Astrocyte (in vitro differentiated cells and primary cell): ENCODE data around the gene PLXNB2. TPM values are rescaled to one million over a fixed set of nuclear protein-coding genes. Genes with fewer than 3 reads are reported as not detected.

ENCODE experiments used
- DNase-seq: peaks from one replicate; pipeline ENCODE4 v3.0.0-alpha.2; 2010; ENCODE audit warnings: low read depth
- FAIRE-seq: peaks from 2 replicates; lab custom pipeline; 2011; peaks lifted over from hg19 to GRCh38; lab: Jason Lieb, UNC
- H2AFZ ChIP-seq: 2 replicates; pipeline ENCODE4 v1.6.0; 2012; ENCODE audit warnings: low read depth, low read length, inconsistent platforms
- H3K27ac ChIP-seq: 2 replicates; pipeline ENCODE4 v1.5.1; 2011; ENCODE audit warnings: low read depth, low read length, inconsistent platforms
- H3K27me3 ChIP-seq: 2 replicates; pipeline ENCODE4 v1.6.0; 2011; ENCODE audit warnings: low read length, inconsistent platforms; ENCODE audit not compliant: insufficient read depth
- H3K36me3 ChIP-seq: 2 replicates; pipeline ENCODE4 v1.5.1; 2011; ENCODE audit warnings: low read length, inconsistent platforms; ENCODE audit not compliant: insufficient read depth
- H3K4me1 ChIP-seq: 2 replicates; pipeline ENCODE4 v1.5.1; 2011; ENCODE audit warnings: low read length, inconsistent platforms; ENCODE audit not compliant: insufficient read depth
- H3K4me2 ChIP-seq: 2 replicates; pipeline ENCODE4 v1.6.0; 2012; ENCODE audit warnings: low read length, inconsistent platforms
- H3K4me3 ChIP-seq: 2 replicates; pipeline ENCODE4 v1.5.1; 2011; ENCODE audit warnings: low read depth, mild to moderate bottlenecking, low read length, inconsistent platforms; ENCODE audit not compliant: insufficient read depth
- H3K79me2 ChIP-seq: 2 replicates; pipeline ENCODE4 v1.6.0; 2012; ENCODE audit warnings: mild to moderate bottlenecking, low read length, inconsistent platforms; ENCODE audit not compliant: insufficient read depth
- H3K9ac ChIP-seq: 2 replicates; pipeline ENCODE4 v1.6.0; 2012; ENCODE audit warnings: mild to moderate bottlenecking, low read length, inconsistent platforms
- H3K9me3 ChIP-seq: 2 replicates; pipeline ENCODE4 v1.5.1; 2012; ENCODE audit warnings: low read depth, mild to moderate bottlenecking, low read length, inconsistent platforms; ENCODE audit not compliant: insufficient read depth
- H4K20me1 ChIP-seq: 2 replicates; pipeline ENCODE4 v1.6.0; 2012; ENCODE audit warnings: low read length, inconsistent platforms; ENCODE audit not compliant: insufficient read depth
- H3K27ac Mint-ChIP-seq: one replicate; pipeline ENCODE4 v1.8.0; 2021; ENCODE audit warnings: mild to moderate bottlenecking, mixed read lengths; ENCODE audit not compliant: unreplicated experiment
- H3K27me3 Mint-ChIP-seq: one replicate; pipeline ENCODE4 v1.8.0; 2021; ENCODE audit warnings: low read depth, mixed read lengths; ENCODE audit not compliant: unreplicated experiment
- H3K36me3 Mint-ChIP-seq: one replicate; pipeline ENCODE4 v1.8.0; 2021; ENCODE audit warnings: low read depth, mixed read lengths; ENCODE audit not compliant: unreplicated experiment
- H3K4me1 Mint-ChIP-seq: one replicate; pipeline ENCODE4 v1.8.0; 2021; ENCODE audit warnings: low read depth, mixed read lengths; ENCODE audit not compliant: unreplicated experiment
- H3K4me3 Mint-ChIP-seq: one replicate; pipeline ENCODE4 v1.8.0; 2021; ENCODE audit warnings: mild to moderate bottlenecking, moderate library complexity, mixed read lengths; ENCODE audit not compliant: unreplicated experiment
- H3K9me3 Mint-ChIP-seq: one replicate; pipeline ENCODE4 v1.8.0; 2021; ENCODE audit warnings: mild to moderate bottlenecking, mixed read lengths; ENCODE audit not compliant: unreplicated experiment
- CTCF ChIP-seq: IDR thresholded peaks from 2 replicates; pipeline ENCODE4 v1.5.1; 2011; ENCODE audit warnings: low read depth, mild to moderate bottlenecking, inconsistent platforms, low read length, moderate library complexity; ENCODE audit not compliant: insufficient read depth
- EZH2 ChIP-seq: IDR thresholded peaks from 2 replicates; pipeline ENCODE4 v1.6.1; 2012; ENCODE audit warnings: mild to moderate bottlenecking, low read length, inconsistent platforms; ENCODE audit not compliant: insufficient read depth
- total RNA-seq: library from RNA; stranded (reverse); gene quantifications from 2 replicates; pipeline ENCODE4 v1.2.1, GENCODE V29; 2021

PLXNB2 gene
- total RNA-seq, 1 donor from 2014 or later, result 327 TPM

GRCh38 chr22:50266994-50267393 lies 40.5 kb downstream of the PLXNB2 start:
- no peak overlapping the region for H3K4me2 ChIP-seq

GRCh38 chr22:50264946-50265669 lies 42.3 kb downstream of the PLXNB2 start:
- Mint-ChIP-seq H3K36me3 (peaks cover 8% of the 10 kb centered on the region), H3K9me3 (no peaks in the 10 kb centered on the region), H3K4me1 (no peaks in the 10 kb centered on the region), H3K27ac (no peak overlapping the region), H3K4me3 (no peak overlapping the region), H3K27me3 (peaks cover 3% of the 10 kb centered on the region)
- Histone ChIP-seq H3K27me3 (no peaks in the 10 kb centered on the region), H3K36me3 (no peaks in the 10 kb centered on the region), H3K27ac (no peak overlapping the region), H3K79me2 (peaks cover 6% of the 10 kb centered on the region), H2AFZ (no peak overlapping the region), H4K20me1 (peaks cover 17% of the 10 kb centered on the region), H3K4me1 (peaks cover 26% of the 10 kb centered on the region), H3K9ac (no peak overlapping the region), H3K4me3 (no peak overlapping the region), H3K4me2 (no peak overlapping the region), H3K9me3 (no peaks in the 10 kb centered on the region)
- FAIRE-seq (no peak), DNase-seq (no peak)
- no peak for TF ChIP-seq EZH2
- TF ChIP-seq CTCF, result no peak

More at GRCh38 chr22:50266994-50267393, 40.5 kb downstream of the PLXNB2 start:
- Histone ChIP-seq H3K36me3 (no peaks in the 10 kb centered on the region), H3K27ac (no peak overlapping the region), H3K4me3 (no peak overlapping the region), H3K9me3 (no peaks in the 10 kb centered on the region), H4K20me1 (peaks cover 17% of the 10 kb centered on the region), H2AFZ (no peak overlapping the region), H3K79me2 (no peaks in the 10 kb centered on the region), H3K27me3 (no peaks in the 10 kb centered on the region), H3K4me1 (peaks cover 28% of the 10 kb centered on the region), H3K9ac (no peak overlapping the region)
- Mint-ChIP-seq H3K4me3 (no peak overlapping the region), H3K9me3 (no peaks in the 10 kb centered on the region), H3K27me3 (peaks cover 3% of the 10 kb centered on the region), H3K27ac (no peak overlapping the region), H3K36me3 (peaks cover 8% of the 10 kb centered on the region), H3K4me1 (no peaks in the 10 kb centered on the region)
- DNase-seq, result no peak
- TF ChIP-seq EZH2, result no peak
- TF ChIP-seq CTCF, result no peak
- no peak for FAIRE-seq
